Measurements from ENCODE around the gene RNASE1.

RNASE1 gene

GRCh38 chr14:20790464-20791116 lies 12.1 kb downstream of the RNASE1 start:
- Mint-ChIP-seq H3K4me3 (no peak overlapping the region), H3K27me3 (ENCODE audit: low read depth, poor library complexity) (no peaks in the 10 kb centered on the region), H3K36me3 (ENCODE audit: low read depth) (peaks cover 9% of the 10 kb centered on the region), H3K27ac (peak overlapping the region; percentile 38), H3K4me1 (peaks cover 18% of the 10 kb centered on the region), H3K9me3 (peaks cover 19% of the 10 kb centered on the region)
- no peak for DNase-seq
- TF ChIP-seq CTCF (IDR thresholded peaks at IDR 0.05), result no peak

- H3K27me3 Mint-ChIP-seq (ENCODE audit: low read depth, poor library complexity), result no peaks in the 10 kb centered on the region
- H3K4me3 Mint-ChIP-seq, result no peak overlapping the region
- DNase-seq, result no peak
- H3K4me1 Mint-ChIP-seq, result peaks cover 14% of the 10 kb centered on the region
- H3K27ac Mint-ChIP-seq, result no peak overlapping the region
- no peak for TF ChIP-seq CTCF (IDR thresholded peaks at IDR 0.05)
- peaks cover 22% of the 10 kb centered on the region for H3K9me3 Mint-ChIP-seq
- peaks cover 9% of the 10 kb centered on the region for H3K36me3 Mint-ChIP-seq (ENCODE audit: low read depth)
These were observed 13.3 kb downstream of the RNASE1 start for GRCh38 chr14:20789230-20789813.

GRCh38 chr14:20787025-20787424 lies 15.6 kb downstream of the RNASE1 start:
- H3K4me1 Mint-ChIP-seq, result peaks cover 19% of the 10 kb centered on the region
- no peak for DNase-seq
- no peaks in the 10 kb centered on the region for H3K27me3 Mint-ChIP-seq (ENCODE audit: low read depth, poor library complexity)
- H3K36me3 Mint-ChIP-seq (ENCODE audit: low read depth), result peaks cover 9% of the 10 kb centered on the region
- H3K27ac Mint-ChIP-seq, result no peak overlapping the region
- no peak overlapping the region for H3K4me3 Mint-ChIP-seq
- TF ChIP-seq CTCF (IDR thresholded peaks at IDR 0.05), result no peak
- peaks cover 22% of the 10 kb centered on the region for H3K9me3 Mint-ChIP-seq

- peaks cover 22% of the 10 kb centered on the region for H3K4me1 Mint-ChIP-seq
- H3K36me3 Mint-ChIP-seq (ENCODE audit: low read depth), result peaks cover 13% of the 10 kb centered on the region
- no peak for DNase-seq
- peak overlapping the region; percentile 96 for H3K27ac Mint-ChIP-seq
- H3K4me3 Mint-ChIP-seq, result peak overlapping the region; percentile 69
- peaks cover 27% of the 10 kb centered on the region for H3K9me3 Mint-ChIP-seq
- TF ChIP-seq CTCF (IDR thresholded peaks at IDR 0.05), result no peak
- peaks cover 4% of the 10 kb centered on the region for H3K27me3 Mint-ChIP-seq (ENCODE audit: low read depth, poor library complexity)
These were observed 20.3 kb downstream of the RNASE1 start for GRCh38 chr14:20782280-20782890.

- peaks cover 24% of the 10 kb centered on the region for H3K9me3 Mint-ChIP-seq
- peaks cover 4% of the 10 kb centered on the region for H3K27me3 Mint-ChIP-seq (ENCODE audit: low read depth, poor library complexity)
- H3K4me3 Mint-ChIP-seq, result peak overlapping the region; percentile 69
- peaks cover 22% of the 10 kb centered on the region for H3K4me1 Mint-ChIP-seq
- H3K36me3 Mint-ChIP-seq (ENCODE audit: low read depth), result peaks cover 12% of the 10 kb centered on the region
- peak overlapping the region; percentile 96 for H3K27ac Mint-ChIP-seq
- DNase-seq, result peak; percentile 21
- no peak for TF ChIP-seq CTCF (IDR thresholded peaks at IDR 0.05)
These were observed 20.8 kb downstream of the RNASE1 start for GRCh38 chr14:20781803-20782202.
